Gastrocnemius medialis (tissue), 4 donors: ENCODE data around the gene MGAT5.

ENCODE experiments used
- CTCF ChIP-seq, 5 experiments: fragments of 450-650 bp in 3 of 5; fragments of 200-600 bp in 2 of 5; sonication (generic) in 2 of 5; IDR thresholded peaks in 4 of 5; conservative IDR thresholded peaks in 1 of 5; 1 replicate in 4 of 5; 2 replicates in 1 of 5; pipeline ENCODE4 v1.5.1; 2016 to 2019; ENCODE audit warnings: antibody characterized with exemption in 5 of 5, mild to moderate bottlenecking in 3 of 5, moderate library complexity in 3 of 5
- POLR2A ChIP-seq, 2 donors: fragments of 450-650 bp; IDR thresholded peaks; one replicate each; pipeline ENCODE4 v1.6.1; 2017; ENCODE audit warnings: antibody characterized with exemption in 2 of 2, mild to moderate bottlenecking in 2 of 2, moderate library complexity in 2 of 2

GRCh38 chr2:134275058-134275862 lies 21.4 kb downstream of the MGAT5 start:
- TF ChIP-seq CTCF (IDR thresholded peaks at IDR 0.05 in 4 of 5, conservative IDR thresholded peaks at IDR 0.05 in 1 of 5) (no peak), POLR2A (IDR thresholded peaks at IDR 0.05) (no peak)
